GM19239 (cell line): ENCODE results near the gene GINS1.

Experiments used
- DNase-seq: peaks from one replicate; pipeline ENCODE4 v3.0.0; 2011; ENCODE audit warnings: low spot score; ENCODE audit not compliant: insufficient read length
- FAIRE-seq: peaks from 2 replicates; lab custom pipeline; 2011; peaks lifted over from hg19 to GRCh38; lab: Jason Lieb, UNC

Gene GINS1

GRCh38 chr20:25407311-25408169, at the start of gene GINS1:
TSS of gene GINS1 (plus strand) at chr20:25407673. CDS start at chr20:25407821, 148 bp downstream.
- FAIRE-seq (peak; percentile 78), DNase-seq (peak; percentile 69)

GRCh38 chr20:25360631-25361286, 46.7 kb upstream of the GINS1 start:
- DNase-seq, result no peak
- no peak for FAIRE-seq

- DNase-seq, result no peak
- no peak for FAIRE-seq
Observed at GRCh38 chr20:25361287-25361683, 46.2 kb upstream of the GINS1 start.

GRCh38 chr20:25364180-25364788, 43.2 kb upstream of the GINS1 start:
- FAIRE-seq, result no peak

GRCh38 chr20:25364879-25365699, 42.4 kb upstream of the GINS1 start:
- DNase-seq (no peak), FAIRE-seq (no peak)

More at GRCh38 chr20:25364180-25364788, 43.2 kb upstream of the GINS1 start:
- DNase-seq, result no peak

GRCh38 chr20:25368526-25368925, 38.9 kb upstream of the GINS1 start:
- FAIRE-seq (no peak), DNase-seq (no peak)

- FAIRE-seq, result no peak
- no peak for DNase-seq
Observed at GRCh38 chr20:25368976-25369375, 38.5 kb upstream of the GINS1 start.

GRCh38 chr20:25369529-25369928, 37.9 kb upstream of the GINS1 start:
- DNase-seq (no peak), FAIRE-seq (no peak)

GRCh38 chr20:25369971-25370370, 37.5 kb upstream of the GINS1 start:
- DNase-seq (no peak), FAIRE-seq (no peak)

GRCh38 chr20:25372584-25373336, 34.7 kb upstream of the GINS1 start:
- no peak for FAIRE-seq
- DNase-seq, result no peak

GRCh38 chr20:25374842-25375241, 32.6 kb upstream of the GINS1 start:
- FAIRE-seq (no peak), DNase-seq (no peak)

GRCh38 chr20:25376236-25376635, 31.2 kb upstream of the GINS1 start:
- FAIRE-seq (no peak), DNase-seq (no peak)

GRCh38 chr20:25376886-25377285, 30.6 kb upstream of the GINS1 start:
- no peak for FAIRE-seq
- DNase-seq, result no peak

GRCh38 chr20:25378189-25378883, 29.1 kb upstream of the GINS1 start:
- FAIRE-seq, result no peak

GRCh38 chr20:25378884-25379733, 28.4 kb upstream of the GINS1 start:
- FAIRE-seq, result no peak
- DNase-seq, result no peak

More at GRCh38 chr20:25378189-25378883, 29.1 kb upstream of the GINS1 start:
- DNase-seq, result no peak

- DNase-seq (no peak), FAIRE-seq (no peak)
Observed at GRCh38 chr20:25380945-25381614, 26.4 kb upstream of the GINS1 start.

- FAIRE-seq (no peak), DNase-seq (no peak)
Observed at GRCh38 chr20:25382704-25383370, 24.6 kb upstream of the GINS1 start.
